Esophagus squamous epithelium (tissue), 4 donors: Measurements from ENCODE around the gene SSC5D.

Experiments used
- POLR2A ChIP-seq, 4 donors: fragments of 450-650 bp; IDR thresholded peaks; one replicate each; pipeline ENCODE4 v1.6.1; 2017; ENCODE audit warnings: antibody characterized with exemption in 4 of 4, mild to moderate bottlenecking in 4 of 4, moderate library complexity in 3 of 4
- TF ChIP-seq, protein P1 (sequence below), 6 experiments: fragments of 450-650 bp in 4 of 6; fragments of 200-600 bp in 2 of 6; sonication (generic) in 2 of 6; IDR thresholded peaks; one replicate each; pipeline ENCODE4 v1.5.1; 2016 to 2019; ENCODE audit warnings: antibody characterized with exemption in 6 of 6, mild to moderate bottlenecking in 4 of 6, moderate library complexity in 4 of 6

DNA sequence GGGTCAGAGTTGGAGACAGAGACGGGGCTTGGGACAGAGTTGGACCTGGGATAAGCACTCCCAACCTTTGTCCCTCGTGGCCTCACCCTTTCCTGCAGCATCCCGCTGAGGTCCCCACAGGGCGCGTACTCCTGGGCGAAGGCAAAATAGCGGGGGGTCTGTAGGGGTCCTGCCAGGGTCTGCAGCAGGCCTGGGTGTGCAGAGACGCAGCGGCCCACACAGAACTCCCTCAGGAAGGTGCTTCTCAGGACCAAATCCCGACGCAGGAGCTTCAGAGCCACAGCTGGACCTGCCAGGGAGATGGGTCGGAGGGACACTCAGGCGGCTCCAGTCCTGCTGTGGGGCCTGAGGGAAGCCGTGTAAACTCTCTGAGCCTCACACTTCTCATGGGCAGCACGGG lies 55.8 kb downstream of the SSC5D start:
- TF ChIP-seq, protein P1, sequence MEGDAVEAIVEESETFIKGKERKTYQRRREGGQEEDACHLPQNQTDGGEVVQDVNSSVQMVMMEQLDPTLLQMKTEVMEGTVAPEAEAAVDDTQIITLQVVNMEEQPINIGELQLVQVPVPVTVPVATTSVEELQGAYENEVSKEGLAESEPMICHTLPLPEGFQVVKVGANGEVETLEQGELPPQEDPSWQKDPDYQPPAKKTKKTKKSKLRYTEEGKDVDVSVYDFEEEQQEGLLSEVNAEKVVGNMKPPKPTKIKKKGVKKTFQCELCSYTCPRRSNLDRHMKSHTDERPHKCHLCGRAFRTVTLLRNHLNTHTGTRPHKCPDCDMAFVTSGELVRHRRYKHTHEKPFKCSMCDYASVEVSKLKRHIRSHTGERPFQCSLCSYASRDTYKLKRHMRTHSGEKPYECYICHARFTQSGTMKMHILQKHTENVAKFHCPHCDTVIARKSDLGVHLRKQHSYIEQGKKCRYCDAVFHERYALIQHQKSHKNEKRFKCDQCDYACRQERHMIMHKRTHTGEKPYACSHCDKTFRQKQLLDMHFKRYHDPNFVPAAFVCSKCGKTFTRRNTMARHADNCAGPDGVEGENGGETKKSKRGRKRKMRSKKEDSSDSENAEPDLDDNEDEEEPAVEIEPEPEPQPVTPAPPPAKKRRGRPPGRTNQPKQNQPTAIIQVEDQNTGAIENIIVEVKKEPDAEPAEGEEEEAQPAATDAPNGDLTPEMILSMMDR (IDR thresholded peaks at IDR 0.05) = no peak
- no peak for TF ChIP-seq POLR2A (IDR thresholded peaks at IDR 0.05)
